Lower leg skin (tissue), 4 donors: ENCODE data around the gene XPNPEP3. TPM values are rescaled to one million over a fixed set of nuclear protein-coding genes. Genes with fewer than 3 reads are reported as not detected.

Source experiments
- DNase-seq, 2 donors: peaks; one replicate each; pipeline ENCODE4 v3.0.0-alpha.2; 2019; ENCODE audit warnings: low spot score in 2 of 2
- H3K4me3 ChIP-seq: fragments of 200-600 bp; sonication (generic); 2 replicates; pipeline ENCODE4 v1.5.1; 2017; ENCODE audit warnings: mild to moderate bottlenecking, low read depth; ENCODE audit not compliant: poor library complexity, severe bottlenecking
- CTCF ChIP-seq, 3 donors: fragments of 450-650 bp; IDR thresholded peaks; one replicate each; pipeline ENCODE4 v1.5.1; 2016; ENCODE audit warnings: antibody characterized with exemption in 3 of 3, mild to moderate bottlenecking in 3 of 3, moderate library complexity in 2 of 3
- POLR2A ChIP-seq, 2 donors: fragments of 450-650 bp; IDR thresholded peaks; one replicate each; pipeline ENCODE4 v1.6.1; 2016 to 2017; ENCODE audit warnings: antibody characterized with exemption in 2 of 2, mild to moderate bottlenecking in 1 of 2, moderate library complexity in 1 of 2
- WGBS, 2 donors: methylation state at CpG; one replicate each; pipeline ENCODE4 v1.1.5; 2018; 5-methylcytosine and 5-hydroxymethylcytosine counted together
- intact Hi-C: fragments of 100-400 bp; cut with DNase I; formaldehyde crosslinking; loops from one replicate; pipeline ENCODE4 v1.15.0; 2023; ENCODE audit warnings: low total_unique reads
- total RNA-seq, 4 donors: library from RNA; depleted of rRNA; stranded (reverse); fragments of >200 nt; gene quantifications; one replicate each; pipeline ENCODE4 v1.1.0, GENCODE V29; 2016

XPNPEP3 gene
- total RNA-seq, 4 donors from 2014 or later: 8.7 to 11.2 (median 10.6) TPM

DNA sequence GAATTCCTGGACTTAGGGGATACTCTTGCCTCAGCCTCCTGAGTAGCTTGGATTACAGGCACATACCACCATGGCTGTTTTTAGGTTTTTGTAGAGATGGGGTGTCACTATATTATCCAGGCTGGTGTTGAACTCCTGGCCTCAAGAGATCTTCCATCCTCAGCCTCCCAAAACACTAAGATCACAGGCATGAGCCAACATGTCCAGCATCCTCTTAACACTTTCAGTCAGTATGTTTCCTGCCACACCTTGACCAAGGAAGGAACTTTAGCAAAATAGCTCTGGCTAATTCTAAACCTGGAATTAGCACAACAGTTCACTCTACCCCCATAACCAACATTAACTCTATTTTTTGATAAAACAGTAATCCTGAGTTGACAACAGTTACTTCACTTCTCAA is 32.2 kb downstream of the XPNPEP3 start:
- no peak for DNase-seq
- H3K4me3 ChIP-seq: no peak overlapping the region
- intact Hi-C loops: no loop called here
- TF ChIP-seq CTCF (IDR thresholded peaks at IDR 0.05) (no peak), POLR2A (IDR thresholded peaks at IDR 0.05) (no peak)

GRCh38 chr22:40890881-40891280 is 33.9 kb downstream of the XPNPEP3 start:
- WGBS, 2 donors: 80 to 92% methylated on average over 3 of the region's 3 CpGs
- H3K4me3 ChIP-seq: no peak overlapping the region
- no peak for TF ChIP-seq POLR2A (IDR thresholded peaks at IDR 0.05)
- no peak for TF ChIP-seq CTCF (IDR thresholded peaks at IDR 0.05)
- no peak for DNase-seq
- intact Hi-C loops: no loop called here

GRCh38 chr22:40894417-40894816 is 37.5 kb downstream of the XPNPEP3 start:
- whole genome bisulfite sequencing, 2 donors: 95 to 96% methylated on average over 4 of the region's 4 CpGs
- intact Hi-C loops: no loop called here
- TF ChIP-seq POLR2A (IDR thresholded peaks at IDR 0.05): no peak
- no peak for TF ChIP-seq CTCF (IDR thresholded peaks at IDR 0.05)
- no peak overlapping the region for H3K4me3 ChIP-seq
- DNase-seq: no peak

DNA sequence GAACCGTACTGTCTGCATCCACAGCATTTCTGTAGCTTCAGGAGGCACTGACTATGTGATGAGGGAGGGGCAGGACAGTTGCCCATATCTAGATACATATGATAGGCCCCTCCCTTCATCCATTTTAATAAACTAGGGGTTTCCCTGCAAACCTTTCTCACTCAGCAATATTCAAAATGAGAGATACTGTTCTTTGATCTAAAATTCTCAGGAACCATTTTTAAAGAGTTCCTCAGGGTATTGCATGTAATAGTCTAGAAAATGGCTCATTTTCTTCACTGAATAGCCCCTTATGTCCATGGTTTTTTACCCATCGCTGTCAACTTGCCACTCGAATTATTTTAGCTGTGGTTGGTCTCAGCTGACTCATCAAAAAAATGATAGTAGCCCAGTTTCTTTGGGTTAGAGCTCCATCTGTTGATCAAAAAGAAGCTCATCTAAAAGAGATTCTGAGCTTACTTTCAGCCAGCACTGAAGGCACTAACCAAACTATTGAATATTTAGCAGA is 42.0 kb downstream of the XPNPEP3 start:
- intact Hi-C loops: no loop called here
- TF ChIP-seq CTCF (IDR thresholded peaks at IDR 0.05): no peak
- no peak for TF ChIP-seq POLR2A (IDR thresholded peaks at IDR 0.05)
- H3K4me3 ChIP-seq: no peak overlapping the region
- WGBS, 2 donors: 36% methylated on average over 3 of the region's 3 CpGs
- no peak for DNase-seq

DNA sequence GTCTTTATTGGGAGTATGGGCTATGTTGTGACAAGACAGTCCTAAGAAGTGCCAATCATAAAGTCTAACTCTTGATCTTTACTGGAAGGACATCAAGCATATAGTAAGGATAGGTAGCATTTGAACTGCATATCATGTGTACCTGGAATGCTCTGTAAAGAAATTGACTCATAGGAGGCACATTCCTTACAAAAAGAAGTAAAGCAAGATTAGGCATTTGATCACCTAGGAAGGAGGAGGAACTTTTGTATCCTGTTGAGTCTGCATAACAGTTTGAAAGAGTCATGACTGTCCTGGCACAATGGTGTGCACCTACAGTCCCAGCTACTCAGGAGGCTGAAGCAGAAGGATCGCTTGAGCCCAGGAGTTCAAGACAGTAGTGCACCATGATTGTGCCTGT is 47.2 kb downstream of the XPNPEP3 start:
- no peak for TF ChIP-seq POLR2A (IDR thresholded peaks at IDR 0.05)
- H3K4me3 ChIP-seq: no peak overlapping the region
- no peak for DNase-seq
- intact Hi-C loops: no loop called here
- WGBS, 2 donors: 94 to 96% methylated on average over 1 of the region's 1 CpG

DNA sequence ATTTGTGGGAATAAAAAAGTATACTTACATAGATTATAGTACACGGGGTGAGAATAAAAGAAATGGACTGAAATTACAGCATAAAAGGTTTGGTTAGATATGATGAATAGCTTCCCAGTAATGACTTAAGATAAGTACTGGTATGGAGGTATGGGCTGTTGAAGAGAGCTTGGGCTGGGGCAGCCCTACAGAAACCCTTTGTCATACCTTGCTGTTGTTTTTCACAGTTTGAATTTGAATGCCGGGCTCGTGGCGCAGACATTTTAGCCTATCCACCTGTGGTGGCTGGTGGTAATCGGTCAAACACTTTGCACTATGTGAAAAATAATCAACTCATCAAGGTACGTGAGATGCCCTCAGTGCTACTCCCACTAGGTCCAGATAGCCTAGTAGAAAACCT is 51.9 kb downstream of the XPNPEP3 start:
- no peak for DNase-seq
- WGBS, 2 donors: 93 to 95% methylated on average over 6 of the region's 6 CpGs
- TF ChIP-seq CTCF (IDR thresholded peaks at IDR 0.05) (no peak), POLR2A (IDR thresholded peaks at IDR 0.05) (no peak)
- no peak overlapping the region for H3K4me3 ChIP-seq
- intact Hi-C loops: no loop called here
